H1 (cell line): ENCODE data around the gene NOM1. TPM values are rescaled to one million over a fixed set of nuclear protein-coding genes. Genes with fewer than 3 reads are reported as not detected.

Experiments
- CTCF ChIA-PET: fragments of 300-600 bp; sonication (Branson Sonifier 250); formaldehyde crosslinking; loops from one replicate; lab custom pipeline; 2021; ENCODE audit not compliant: partially characterized antibody; lab: Charles Lee
- POLR2A ChIA-PET: fragments of 300-600 bp; sonication (Branson Sonifier 250); formaldehyde crosslinking; loops from one replicate; lab custom pipeline; 2021; ENCODE audit warnings: inconsistent platforms; ENCODE audit not compliant: partially characterized antibody; lab: Charles Lee
- DNase-seq, 2 experiments: peaks; one replicate each; pipeline versions ENCODE4 v3.0.0 to v3.0.0-alpha.2; 2010 to 2022; ENCODE audit warnings: low spot score in 2 of 2, low read depth in 1 of 2, mixed read lengths in 1 of 2
- FAIRE-seq: peaks from 2 replicates; lab custom pipeline; 2011; peaks lifted over from hg19 to GRCh38; lab: Jason Lieb, UNC
- H2AFZ ChIP-seq: 2 replicates; pipeline ENCODE4 v1.8.1; 2012; ENCODE audit warnings: low read length, inconsistent platforms
- H2AK5ac ChIP-seq: 2 replicates; pipeline ENCODE4 v1.6.1; 2013; ENCODE audit warnings: low read depth, low read length
- H2BK120ac ChIP-seq: replicated peaks from 2 replicates; pipeline ENCODE3; 2013; ENCODE audit warnings: low read depth, low read length, inconsistent platforms
- H2BK12ac ChIP-seq: 2 replicates; pipeline ENCODE4 v1.6.1; 2013; ENCODE audit warnings: low read depth, low read length
- H2BK15ac ChIP-seq: 2 replicates; pipeline ENCODE4 v1.6.1; 2013; ENCODE audit warnings: low read length
- H2BK20ac ChIP-seq: 2 replicates; pipeline ENCODE4 v1.6.1; 2013; ENCODE audit warnings: low read length
- H2BK5ac ChIP-seq: 2 replicates; pipeline ENCODE4 v1.6.1; 2013; ENCODE audit warnings: low read depth, low read length
- H3K14ac ChIP-seq: 2 replicates; pipeline ENCODE4 v1.6.1; 2013; ENCODE audit warnings: inconsistent platforms; ENCODE audit not compliant: insufficient read length
- H3K18ac ChIP-seq: 2 replicates; pipeline ENCODE4 v1.6.1; 2013; ENCODE audit warnings: low read length; ENCODE audit errors: extremely low read depth
- H3K23ac ChIP-seq: 2 replicates; pipeline ENCODE4 v1.6.1; 2013; ENCODE audit warnings: inconsistent platforms; ENCODE audit not compliant: insufficient read length
- H3K23me2 ChIP-seq: 2 replicates; pipeline ENCODE4 v1.6.1; 2013; ENCODE audit warnings: low read depth, low read length
- H3K27ac ChIP-seq: 2 replicates; pipeline ENCODE4 v1.6.1; 2011; ENCODE audit warnings: low read depth, low read length, inconsistent platforms
- H3K27me3 ChIP-seq, 4 experiments: replicated peaks in 1 of 4; 1 replicate in 1 of 4; 2 replicates in 3 of 4; pipeline versions ENCODE4 v1.6.1 to v1.8.1; 2011 to 2013; ENCODE audit warnings: low read length in 3 of 4, mild to moderate bottlenecking in 3 of 4, inconsistent platforms in 2 of 4, mixed read lengths in 2 of 4, moderate library complexity in 1 of 4; ENCODE audit not compliant: control insufficient read depth in 3 of 4, insufficient read depth in 3 of 4; ENCODE audit errors: extremely low read depth in 1 of 4
- H3K36me3 ChIP-seq, 4 experiments: 2 replicates each; pipeline versions ENCODE4 v1.6.1 to v1.8.1; 2011 to 2013; ENCODE audit warnings: mild to moderate bottlenecking in 4 of 4, low read length in 3 of 4, moderate library complexity in 2 of 4, control low read depth in 1 of 4, inconsistent platforms in 1 of 4; ENCODE audit not compliant: insufficient read depth in 4 of 4, control insufficient read depth in 2 of 4
- H3K4ac ChIP-seq: replicated peaks from 2 replicates; pipeline ENCODE3; 2013; ENCODE audit warnings: low read length, low read depth, mixed read lengths, inconsistent platforms; ENCODE audit not compliant: insufficient read length
- H3K4me1 ChIP-seq, 4 experiments: replicated peaks in 1 of 4; 1 replicate in 1 of 4; 2 replicates in 3 of 4; pipeline versions ENCODE4 v1.6.1 to v1.8.1; 2011 to 2013; ENCODE audit warnings: low read length in 3 of 4, inconsistent platforms in 2 of 4, mixed read lengths in 1 of 4; ENCODE audit not compliant: insufficient read depth in 4 of 4, control insufficient read depth in 3 of 4
- H3K4me2 ChIP-seq, 2 experiments: 2 replicates each; pipeline versions ENCODE4 v1.6.1 to v1.8.1; 2011 to 2013; ENCODE audit warnings: low read depth in 2 of 2, low read length in 2 of 2, control low read depth in 1 of 2, inconsistent platforms in 1 of 2, mild to moderate bottlenecking in 1 of 2; ENCODE audit not compliant: insufficient read depth in 1 of 2
- H3K4me3 ChIP-seq, 4 experiments: fragments of 200-600, 300-600 bp in 1 of 4; sonication (generic), shearing (Covaris generic), sonication (Bioruptor Twin) in 1 of 4; 2 replicates each; pipeline versions ENCODE4 v1.5.1 to v1.8.1; 2011 to 2016; ENCODE audit warnings: low read length in 4 of 4, low read depth in 3 of 4, control low read depth in 2 of 4, inconsistent platforms in 2 of 4, mild to moderate bottlenecking in 2 of 4, mixed read lengths in 1 of 4, moderate library complexity in 1 of 4; ENCODE audit not compliant: insufficient read depth in 2 of 4; ENCODE audit errors: extremely low read depth in 1 of 4
- H3K56ac ChIP-seq: replicated peaks from 2 replicates; pipeline ENCODE3; 2013; ENCODE audit warnings: low read depth, mild to moderate bottlenecking, mixed read lengths, low read length, inconsistent platforms; ENCODE audit not compliant: insufficient read length
- H3K79me1 ChIP-seq: 2 replicates; pipeline ENCODE4 v1.6.1; 2013; ENCODE audit warnings: low read depth, low read length, control low read depth
- H3K79me2 ChIP-seq, 2 experiments: 2 replicates each; pipeline versions ENCODE4 v1.6.1 to v1.8.1; 2012 to 2013; ENCODE audit warnings: low read length in 2 of 2, mild to moderate bottlenecking in 2 of 2, inconsistent platforms in 1 of 2; ENCODE audit not compliant: insufficient read depth in 2 of 2, control insufficient read depth in 1 of 2
- H3K9ac ChIP-seq, 4 experiments: replicated peaks in 1 of 4; 1 replicate in 1 of 4; 2 replicates in 3 of 4; pipeline versions ENCODE4 v1.6.1 to v1.8.1; 2011 to 2013; ENCODE audit warnings: low read depth in 3 of 4, low read length in 3 of 4, control low read depth in 2 of 4, mild to moderate bottlenecking in 2 of 4, moderate library complexity in 2 of 4, inconsistent platforms in 1 of 4; ENCODE audit errors: extremely low read depth in 1 of 4
- H3K9me3 ChIP-seq, 2 experiments: 2 replicates each; pipeline versions ENCODE4 v1.6.1 to v1.8.1; 2012 to 2013; ENCODE audit warnings: mild to moderate bottlenecking in 2 of 2, moderate library complexity in 2 of 2, control low read depth in 1 of 2, inconsistent platforms in 1 of 2, low read depth in 1 of 2, low read length in 1 of 2, mixed read lengths in 1 of 2; ENCODE audit not compliant: insufficient read depth in 2 of 2
- H4K20me1 ChIP-seq, 2 experiments: replicated peaks in 1 of 2; 2 replicates each; pipeline versions ENCODE3 to v1.8.1; 2011 to 2013; ENCODE audit warnings: inconsistent platforms in 2 of 2, low read length in 2 of 2, mild to moderate bottlenecking in 1 of 2; ENCODE audit not compliant: insufficient read depth in 2 of 2, control insufficient read depth in 1 of 2
- H4K5ac ChIP-seq: 2 replicates; pipeline ENCODE4 v1.6.1; 2013; ENCODE audit warnings: low read length, low read depth, mixed read lengths, inconsistent platforms; ENCODE audit not compliant: insufficient read length
- H4K8ac ChIP-seq: 2 replicates; pipeline ENCODE4 v1.8.0; 2013; ENCODE audit warnings: mild to moderate bottlenecking, moderate library complexity, low read length, inconsistent platforms; ENCODE audit not compliant: insufficient read depth; ENCODE audit errors: extremely low read depth
- H4K91ac ChIP-seq: replicated peaks from 2 replicates; pipeline ENCODE3; 2013; ENCODE audit warnings: low read length, mixed read lengths, inconsistent platforms; ENCODE audit not compliant: insufficient read length
- CBX8 ChIP-seq: fragments of 300-800, 300-1000 bp; sonication (generic); IDR thresholded peaks from 2 replicates; pipeline ENCODE4 v1.7.1; 2016; ENCODE audit warnings: low read depth, low read length, borderline replicate concordance
- SUZ12 ChIP-seq: fragments of 200-600 bp; sonication (generic); IDR thresholded peaks from 2 replicates; pipeline ENCODE4 v1.6.1; 2012; ENCODE audit warnings: mild to moderate bottlenecking, inconsistent platforms, low read length, moderate library complexity, mixed read lengths
- WGBS, 2 experiments: shearing (Covaris generic) in 1 of 2; methylation state at CpG; one replicate each; pipeline versions ENCODE4 v1.1.6 to v1.1.7; 2013 to 2015; ENCODE audit warnings: low lambda C conversion rate in 2 of 2, mixed read lengths in 2 of 2, inconsistent platforms in 1 of 2, low coverage in 1 of 2, missing lambda C conversion rate in 1 of 2; ENCODE audit not compliant: insufficient replicate concordance in 2 of 2, insufficient coverage in 1 of 2, insufficient read length in 1 of 2; ENCODE audit errors: extremely low coverage in 1 of 2, missing lambda C conversion rate in 1 of 2; 5-methylcytosine and 5-hydroxymethylcytosine counted together
- polyA plus RNA-seq, 7 experiments: library from polyadenylated mRNA; depleted of rRNA in 3 of 7; stranded (reverse) in 5 of 7; unstranded in 2 of 7; fragments of >200 nt in 5 of 7; fragments of 200-250 nt in 2 of 7; gene quantifications; 1 replicate in 5 of 7; 2 replicates in 1 of 7; 4 replicates in 1 of 7; pipeline versions ENCODE4 v1.2.1 to v1.2.3, GENCODE V29; 2011 to 2013; ENCODE audit warnings: missing spikeins in 2 of 7, mixed read lengths in 2 of 7
- total RNA-seq: library from RNA; stranded (reverse); fragmentation: NEBNext Ultra II Directional; extraction: Animal tissue kit (Norgen Biotek cat#: 25700); gene quantifications from 2 replicates; pipeline ENCODE4 v1.2.1, GENCODE V29; 2021

The NOM1 gene
- total and polyA plus RNA-seq, 2 of the 8 experiments (the other 6 are each of a cell fraction or from before 2014, with no cell fraction given), result 10.6 to 29.1 TPM

- Histone ChIP-seq H2AFZ (no peak overlapping the region), H3K9me3 (no peaks in the 10 kb centered on the region), H3K4me2 (peak overlapping the region; percentile 74 to 80; a peak in 1 of 4 replicates), H2BK120ac (no peak overlapping the region), H3K4me3 (no peak overlapping the region), H3K23me2 (peaks cover 8% of the 10 kb centered on the region; the same call in 1 of the 2 replicates), H3K79me1 (no peaks in the 10 kb centered on the region), H3K14ac (no peak overlapping the region), H3K18ac (no peak overlapping the region), H3K23ac (no peak overlapping the region), H2BK20ac (no peak overlapping the region), H3K79me2 (no peaks in the 10 kb centered on the region), H3K4ac (no peak overlapping the region), H2AK5ac (peak overlapping the region; percentile 77; the same call in 1 of the 2 replicates), H3K9ac (no peak overlapping the region), H3K36me3 (peaks cover 0 to 8% (median 0%) of the 10 kb centered on the region in 4 experiments; a peak in 1 of 8 replicates), H2BK5ac (no peak overlapping the region), H4K5ac (no peak overlapping the region), H4K20me1 (peaks cover 18 to 34% of the 10 kb centered on the region in 2 experiments), H4K8ac (no peak overlapping the region), H4K91ac (no peak overlapping the region), H3K27me3 (peaks cover 91 to 98% (median 96%) of the 10 kb centered on the region in 4 experiments), H3K56ac (no peak overlapping the region), H2BK15ac (0 out of 2 replicates have a peak overlapping the region, but pooled peaks have one; percentile 8), H3K27ac (no peak overlapping the region), H3K4me1 (peaks cover 14 to 44% (median 25%) of the 10 kb centered on the region in 4 experiments), H2BK12ac (peak overlapping the region; percentile 11; the same call in 1 of the 2 replicates)
- POLR2A ChIA-PET, result no interaction called here
- 19% methylated on average over 7 of the region's 10 CpGs; no CpG with 5 or more reads in 1 of the 2 experiments for WGBS, 2 experiments
- FAIRE-seq (no peak), DNase-seq (no peak)
- TF ChIP-seq SUZ12, result peak; percentile 22; the same call in 1 of the 2 replicates
- no peak for TF ChIP-seq CBX8
- CTCF ChIA-PET, result interaction anchor here (1.0 kb wide), 1 partner anchor 10 kb away, joined by 3 read pairs; no protein-coding TSS in a partner anchor
Measured at GRCh38 chr7:157012113-157012547, 62.6 kb downstream of the NOM1 start.
